GM10847 (cell line): Measurements from ENCODE around the gene OPALIN.

Experiments
- POLR2A ChIP-seq: IDR thresholded peaks from 2 replicates; pipeline ENCODE4 v1.6.1; 2011; ENCODE audit not compliant: insufficient read length; ENCODE audit errors: extremely low read depth

Gene OPALIN

DNA sequence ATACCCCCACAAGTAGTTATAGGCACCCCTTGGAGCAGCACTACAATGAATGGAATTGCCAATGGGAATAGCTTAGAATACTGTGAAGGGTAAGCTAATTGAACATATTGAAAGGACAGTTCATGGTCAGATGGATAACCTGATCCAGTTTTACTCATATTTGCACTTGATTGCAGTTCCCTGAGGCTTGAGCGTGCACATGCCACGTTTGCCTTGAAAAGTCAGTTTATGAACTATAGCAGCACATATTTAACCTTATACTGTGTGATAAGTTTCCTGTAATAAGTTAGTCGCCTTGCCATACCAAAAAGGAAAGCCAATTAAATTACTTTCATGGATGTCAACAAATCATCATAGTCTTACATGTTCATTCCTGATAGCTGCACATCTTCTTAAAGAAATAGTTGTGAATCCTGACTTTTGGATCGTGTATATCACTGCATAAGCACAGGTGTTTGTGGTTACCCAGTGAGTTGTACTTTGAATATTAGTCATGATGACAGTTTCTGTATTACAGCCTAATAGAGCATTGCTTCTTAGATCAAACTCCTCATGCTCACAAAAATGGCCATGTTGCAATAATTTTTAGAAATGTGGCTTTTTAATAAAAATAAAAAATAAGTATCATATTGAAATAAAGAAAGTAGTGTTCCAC lies 33.0 kb downstream of the OPALIN start:
- TF ChIP-seq POLR2A: no peak

DNA sequence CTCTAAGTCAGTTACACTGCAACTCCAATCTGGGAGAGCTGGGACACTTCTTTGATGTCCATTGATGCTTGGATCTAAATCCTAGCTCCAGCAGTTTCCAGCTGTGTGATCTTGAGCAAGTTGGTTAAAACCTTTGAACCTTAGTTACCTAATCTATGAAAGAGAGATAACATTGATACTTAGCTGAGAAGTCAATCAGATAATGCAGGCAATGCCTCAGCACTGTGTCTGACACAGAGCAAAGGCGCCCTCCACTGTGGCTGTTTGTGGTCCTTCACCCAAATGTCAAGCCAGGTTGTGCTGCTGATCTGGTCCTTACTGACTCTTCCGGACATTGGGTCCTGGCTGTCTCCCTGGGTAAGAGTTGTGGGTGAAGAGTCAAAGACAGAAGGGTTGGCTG lies 34.4 kb downstream of the OPALIN start:
- TF ChIP-seq POLR2A: no peak

DNA sequence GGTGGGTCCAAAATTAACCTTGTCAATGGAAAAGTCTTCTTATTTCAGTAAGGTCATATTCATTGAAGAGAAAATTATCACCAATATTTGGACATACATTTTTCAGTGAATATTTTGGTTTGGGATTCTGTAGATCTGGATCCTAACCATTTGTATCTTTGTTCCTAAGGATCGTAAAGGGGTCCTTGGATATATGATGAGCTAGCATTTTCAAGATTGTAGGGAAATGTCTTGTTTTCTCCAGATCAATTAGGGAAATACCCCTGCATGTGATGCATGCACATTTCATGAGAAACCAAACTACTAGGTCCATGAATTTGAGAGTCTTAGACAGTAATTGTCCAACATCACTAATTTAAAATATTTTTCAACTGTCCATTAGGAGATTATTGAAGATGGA lies 36.5 kb downstream of the OPALIN start:
- no peak for TF ChIP-seq POLR2A

DNA sequence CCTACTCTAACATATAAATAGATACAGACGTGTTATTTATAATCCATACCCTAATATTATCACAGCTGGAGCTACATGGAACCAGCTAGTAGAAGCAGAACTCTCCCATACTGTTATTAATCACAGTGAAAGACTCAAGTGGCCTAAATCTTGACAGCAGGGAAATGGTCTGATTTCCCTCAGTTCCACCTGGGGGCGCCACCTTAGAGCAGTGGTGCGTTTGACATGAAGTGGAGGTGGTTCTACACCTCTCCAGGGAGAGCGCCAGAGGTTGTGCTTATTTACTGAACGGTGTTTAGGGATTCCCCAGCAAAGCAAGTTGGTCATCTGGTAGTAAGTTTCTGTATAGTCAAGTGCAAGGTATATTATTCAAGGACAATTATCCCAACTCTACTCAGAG lies 37.0 kb downstream of the OPALIN start:
- TF ChIP-seq POLR2A: no peak

DNA sequence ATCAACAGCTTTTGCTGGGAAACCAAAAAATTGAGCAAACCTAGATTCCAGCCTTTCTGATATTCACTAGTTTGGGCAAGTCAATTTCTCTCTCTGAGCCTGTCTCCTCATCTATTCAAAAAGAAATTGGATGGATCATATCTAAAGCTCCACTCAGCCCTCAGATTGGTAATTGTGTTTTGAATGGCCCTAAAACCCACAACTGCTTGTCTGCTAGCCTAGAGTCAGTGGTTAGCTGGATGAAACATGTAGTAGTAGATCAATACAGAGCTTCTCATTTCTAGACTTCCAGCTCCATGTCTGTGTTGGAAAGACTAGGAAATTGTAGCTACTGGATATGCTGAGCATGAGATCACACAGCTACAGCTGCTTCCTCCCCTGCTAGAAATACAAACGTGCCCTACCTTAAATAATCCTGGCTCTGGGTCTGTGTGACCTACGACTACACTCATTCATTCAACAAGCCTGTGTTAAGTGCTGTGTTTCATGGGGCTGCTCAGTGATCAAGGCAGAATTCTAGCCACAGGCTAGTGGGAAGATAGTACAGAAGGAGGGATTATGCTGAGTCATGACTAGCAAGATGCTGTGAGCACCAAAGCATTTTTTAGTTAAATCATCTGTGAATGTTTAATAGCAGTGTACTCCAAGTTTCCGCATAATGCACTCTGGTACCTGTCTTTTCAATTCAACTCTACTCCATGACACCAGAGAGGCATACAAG lies 38.9 kb downstream of the OPALIN start:
- TF ChIP-seq POLR2A: no peak

DNA sequence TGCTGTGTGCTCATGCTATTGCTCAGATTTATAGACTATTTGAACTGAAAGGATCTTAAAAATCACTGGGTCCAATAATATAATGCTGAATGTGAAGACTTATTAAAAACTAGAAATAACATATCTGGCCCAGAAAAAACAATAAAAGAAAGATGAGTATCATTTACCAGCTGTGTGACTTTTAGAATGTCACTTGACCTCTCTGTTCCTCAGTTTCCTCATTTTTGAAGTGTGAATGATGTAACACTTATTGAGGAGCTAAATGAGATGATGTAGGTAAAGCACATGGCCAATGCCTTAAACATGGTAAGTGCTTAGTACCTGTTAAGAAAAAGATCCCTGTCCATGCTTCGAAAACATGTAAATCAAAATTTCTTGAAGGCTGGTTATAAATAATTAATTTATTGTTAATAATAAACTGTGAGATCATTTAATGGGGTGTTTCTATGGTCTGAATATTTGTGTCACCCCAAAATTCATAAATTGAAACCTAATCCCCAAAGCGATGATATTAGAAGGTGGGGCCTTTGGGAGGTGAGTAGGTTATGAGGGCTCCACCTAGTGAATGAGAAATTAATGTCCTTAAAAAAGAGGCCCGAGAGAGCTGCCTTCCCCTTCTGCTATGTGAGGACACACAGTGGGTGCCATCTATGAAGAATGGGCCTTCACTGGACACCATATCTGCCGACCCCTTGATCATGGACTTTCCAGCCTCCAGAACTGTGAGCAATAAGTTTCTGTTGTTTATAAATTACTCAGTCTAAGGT lies 41.6 kb downstream of the OPALIN start:
- no peak for TF ChIP-seq POLR2A

DNA sequence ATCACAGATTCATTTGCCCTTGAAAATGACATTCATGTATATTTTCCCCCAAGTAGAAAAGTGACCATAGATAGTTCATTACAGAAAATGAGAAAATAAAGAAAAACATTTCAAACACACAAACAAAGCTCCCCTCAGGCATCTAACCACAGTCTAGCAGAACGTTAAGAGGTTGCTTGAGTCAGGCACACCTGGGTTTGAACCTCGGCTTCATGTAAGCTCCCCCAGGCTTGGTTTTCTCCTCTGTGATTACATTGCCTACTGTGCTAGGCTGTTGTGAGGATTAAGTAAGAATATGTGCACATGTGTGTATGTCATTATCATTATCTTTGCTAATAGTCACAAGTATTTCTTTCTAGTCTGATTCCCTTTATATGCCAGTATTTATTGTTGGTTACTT lies 45.5 kb downstream of the OPALIN start:
- TF ChIP-seq POLR2A: no peak

DNA sequence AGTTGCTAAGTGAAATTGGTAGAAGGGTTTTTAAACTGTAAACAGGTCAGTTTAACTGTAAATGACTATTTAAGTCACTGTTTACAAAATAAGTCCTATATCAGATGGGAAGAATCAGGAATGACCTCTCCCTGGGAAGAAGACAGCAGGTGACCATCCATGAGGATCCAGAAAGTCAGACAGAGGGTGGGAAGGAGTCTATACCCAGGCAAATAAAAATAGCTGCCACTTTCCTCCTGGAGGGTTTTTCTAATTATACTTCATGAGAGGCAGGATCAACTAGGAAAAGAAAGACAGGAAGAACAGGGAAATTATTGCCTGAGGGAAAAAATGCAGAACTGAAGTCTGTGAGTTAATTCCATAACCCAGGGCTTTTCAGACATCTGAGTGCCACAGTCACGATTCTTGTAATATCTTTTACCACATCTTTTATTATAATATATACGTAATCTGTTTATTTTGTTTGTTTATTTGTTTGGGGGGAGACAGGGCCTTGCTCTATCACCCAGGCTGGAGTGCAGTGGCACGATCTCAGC lies 47.6 kb downstream of the OPALIN start:
- TF ChIP-seq POLR2A: no peak

DNA sequence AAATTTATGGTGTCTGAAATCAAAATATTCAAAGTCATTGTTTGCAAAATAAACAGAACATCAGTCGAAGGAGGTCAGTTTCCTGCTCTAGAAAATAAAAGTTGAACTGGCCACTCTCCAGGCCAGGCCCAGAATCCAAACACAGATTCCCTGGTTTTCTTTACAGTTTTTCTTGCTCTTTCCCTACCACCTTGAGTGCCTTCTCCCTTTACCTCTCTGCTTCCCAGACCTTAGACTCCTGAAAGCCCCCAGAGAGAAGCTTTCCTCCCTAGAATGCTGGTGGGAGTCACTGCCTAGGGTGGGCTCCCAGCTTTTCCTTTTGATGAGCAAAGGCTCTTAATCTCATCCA lies 48.5 kb downstream of the OPALIN start:
- no peak for TF ChIP-seq POLR2A

DNA sequence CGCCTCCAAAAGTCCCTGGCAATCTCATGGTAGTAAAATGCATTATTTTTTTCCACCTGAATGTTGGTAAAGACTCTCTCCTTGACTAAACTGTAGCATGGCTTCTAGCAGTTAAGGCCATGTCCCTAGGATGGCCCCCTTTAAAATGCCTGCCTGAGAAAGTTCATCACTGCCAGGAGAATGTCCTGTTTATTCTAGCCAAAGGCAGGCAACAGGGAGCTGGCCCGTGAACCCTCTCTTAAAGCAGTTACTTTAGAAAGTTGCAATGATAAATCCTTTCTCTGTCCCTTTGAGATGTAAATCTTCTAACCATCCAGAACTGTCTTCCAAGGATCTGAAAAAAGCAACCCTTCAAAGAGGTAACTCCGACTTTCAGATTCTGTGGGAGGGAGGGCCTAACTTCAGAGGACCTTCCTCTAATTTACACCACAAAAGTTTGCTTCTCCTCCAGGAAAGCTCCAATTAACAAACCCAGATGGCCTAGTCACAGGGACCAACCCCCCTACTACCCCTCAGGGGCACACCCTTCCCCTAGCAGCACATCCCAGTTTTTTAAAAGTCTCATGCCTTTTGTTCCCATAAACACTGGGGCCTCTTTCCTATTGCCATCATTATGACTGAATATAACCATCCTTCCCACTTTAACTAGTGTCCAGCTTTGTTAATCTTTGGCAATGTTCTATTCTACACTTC lies 49.0 kb downstream of the OPALIN start:
- TF ChIP-seq POLR2A: no peak

DNA sequence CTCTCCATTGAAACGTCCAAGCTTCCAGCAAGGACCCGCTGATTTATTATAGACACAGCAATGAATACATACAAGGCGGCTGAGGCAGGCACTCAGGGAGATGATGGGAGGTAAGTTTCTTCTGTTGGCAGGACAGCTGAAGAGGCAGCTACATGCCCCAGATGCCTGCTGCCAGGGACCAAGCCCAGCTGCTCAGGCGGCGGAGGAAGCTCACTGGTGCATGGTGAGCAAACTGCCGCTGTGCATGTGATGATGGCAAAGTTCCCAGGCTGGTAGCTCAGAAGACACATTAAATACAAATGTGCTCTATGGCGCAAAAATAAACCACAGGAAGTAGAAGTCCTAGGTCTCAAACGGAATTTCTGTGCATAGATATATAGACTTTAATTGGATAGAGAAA lies 52.3 kb downstream of the OPALIN start:
- no peak for TF ChIP-seq POLR2A

DNA sequence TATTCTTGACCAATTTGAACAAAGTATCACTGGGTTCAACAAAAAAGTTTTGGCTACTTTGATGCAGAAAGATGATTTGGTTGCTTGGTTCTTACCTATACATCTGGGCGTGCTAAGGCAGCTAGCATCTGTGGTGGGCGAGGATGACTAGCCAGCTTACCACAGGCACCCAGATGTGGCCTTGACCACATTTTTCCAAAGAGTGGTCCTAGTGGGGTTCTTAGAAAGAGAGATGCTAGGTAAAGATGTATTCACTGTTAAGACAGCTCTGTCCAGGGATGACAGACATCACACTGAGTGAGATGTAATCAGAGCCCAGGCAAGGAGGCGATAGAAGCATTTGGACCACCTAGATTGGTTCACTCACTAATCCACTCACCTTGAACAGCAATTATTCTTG lies 53.8 kb downstream of the OPALIN start:
- no peak for TF ChIP-seq POLR2A

DNA sequence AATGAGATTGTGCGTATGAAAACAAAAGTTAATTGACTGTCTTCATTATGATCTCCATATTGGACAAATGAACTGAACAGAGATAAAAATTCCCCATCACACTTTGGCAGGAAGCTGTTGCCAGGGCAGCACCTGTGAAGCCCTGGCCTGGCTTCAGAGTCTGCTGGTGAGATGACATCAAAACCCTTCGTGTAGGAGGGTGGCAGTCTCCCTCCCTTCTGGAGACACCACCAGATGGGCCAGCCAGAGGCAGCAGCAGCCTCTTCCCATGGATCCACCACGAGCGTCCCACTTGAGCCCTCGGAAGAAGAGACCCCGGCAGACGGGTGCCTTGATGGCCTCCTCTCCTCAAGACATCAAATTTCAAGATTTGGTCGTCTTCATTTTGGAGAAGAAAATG lies 54.6 kb downstream of the OPALIN start, which contains the start of gene DNTT:
TSS of gene DNTT (plus strand) at position 205 of the 400 bp plus-strand sequence. CDS start at position 269, 64 bp downstream.
- no peak for TF ChIP-seq POLR2A

DNA sequence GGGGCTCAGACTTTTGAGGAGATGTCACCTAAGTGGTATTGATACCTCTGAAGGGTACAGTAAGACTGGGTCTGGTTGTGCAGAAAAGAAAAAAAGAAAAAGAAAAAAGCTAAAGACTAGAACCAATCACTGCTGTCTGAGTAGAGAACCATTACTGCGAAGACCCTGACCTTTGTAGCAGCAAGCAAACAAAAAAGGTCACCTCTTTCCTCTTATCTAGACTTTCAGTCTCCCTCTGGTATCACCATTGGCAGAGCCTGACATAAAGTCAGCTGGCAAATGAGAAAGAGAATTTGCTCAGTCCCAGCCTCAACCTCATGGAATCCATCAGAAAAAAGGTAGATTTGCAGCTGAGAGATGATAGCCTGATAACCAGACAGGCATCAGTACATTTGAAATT lies 57.2 kb downstream of the OPALIN start:
- no peak for TF ChIP-seq POLR2A

DNA sequence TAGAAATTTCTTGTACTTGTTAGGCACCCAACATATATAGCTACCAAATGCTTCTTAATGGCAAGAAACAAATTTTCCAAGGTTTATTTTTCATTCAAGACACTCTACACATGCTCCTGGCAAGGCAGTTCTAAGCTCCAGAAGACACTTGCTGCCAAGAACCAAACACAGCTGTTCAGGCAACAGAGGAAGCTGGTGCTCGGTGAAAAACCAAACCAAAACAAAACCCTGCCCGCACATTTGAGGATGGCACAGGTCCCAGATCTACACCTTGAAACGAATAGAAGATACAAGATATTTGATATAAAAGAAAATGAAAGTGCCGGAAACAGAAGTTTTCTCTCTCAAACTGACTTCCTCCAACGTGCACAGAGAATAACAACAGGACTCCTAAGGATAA lies 59.4 kb downstream of the OPALIN start:
- TF ChIP-seq POLR2A: no peak
